ENCODE data around the gene TMEM239.

DNA sequence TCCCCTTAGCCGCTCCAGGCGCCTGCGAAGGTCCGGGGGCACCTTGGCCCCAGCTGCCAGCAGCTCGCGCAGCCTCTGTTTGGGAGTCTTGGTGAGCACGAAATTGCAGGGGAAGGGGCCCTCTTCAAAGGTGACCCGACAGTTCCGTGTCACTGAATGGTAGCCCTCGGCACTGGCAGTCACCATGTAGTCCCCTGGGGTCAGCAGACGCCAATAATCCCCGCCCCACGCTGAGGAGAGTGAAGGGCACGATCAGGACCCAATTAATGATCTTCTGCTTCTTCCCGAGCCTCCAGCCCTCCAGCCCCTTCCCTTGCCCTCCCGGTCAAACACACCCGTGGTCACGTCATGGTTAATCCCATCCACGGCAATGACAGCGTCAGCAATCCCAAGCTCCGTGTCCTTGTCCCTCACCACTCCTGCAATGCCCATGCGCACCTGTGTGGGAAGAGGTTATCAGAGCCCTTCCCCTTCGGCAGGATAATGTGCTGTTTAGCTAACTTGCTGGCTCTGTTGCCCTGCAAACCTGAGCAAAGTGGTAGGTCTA lies 21.9 kb upstream of the TMEM239 start:
- TF ChIP-seq, protein P1, sequence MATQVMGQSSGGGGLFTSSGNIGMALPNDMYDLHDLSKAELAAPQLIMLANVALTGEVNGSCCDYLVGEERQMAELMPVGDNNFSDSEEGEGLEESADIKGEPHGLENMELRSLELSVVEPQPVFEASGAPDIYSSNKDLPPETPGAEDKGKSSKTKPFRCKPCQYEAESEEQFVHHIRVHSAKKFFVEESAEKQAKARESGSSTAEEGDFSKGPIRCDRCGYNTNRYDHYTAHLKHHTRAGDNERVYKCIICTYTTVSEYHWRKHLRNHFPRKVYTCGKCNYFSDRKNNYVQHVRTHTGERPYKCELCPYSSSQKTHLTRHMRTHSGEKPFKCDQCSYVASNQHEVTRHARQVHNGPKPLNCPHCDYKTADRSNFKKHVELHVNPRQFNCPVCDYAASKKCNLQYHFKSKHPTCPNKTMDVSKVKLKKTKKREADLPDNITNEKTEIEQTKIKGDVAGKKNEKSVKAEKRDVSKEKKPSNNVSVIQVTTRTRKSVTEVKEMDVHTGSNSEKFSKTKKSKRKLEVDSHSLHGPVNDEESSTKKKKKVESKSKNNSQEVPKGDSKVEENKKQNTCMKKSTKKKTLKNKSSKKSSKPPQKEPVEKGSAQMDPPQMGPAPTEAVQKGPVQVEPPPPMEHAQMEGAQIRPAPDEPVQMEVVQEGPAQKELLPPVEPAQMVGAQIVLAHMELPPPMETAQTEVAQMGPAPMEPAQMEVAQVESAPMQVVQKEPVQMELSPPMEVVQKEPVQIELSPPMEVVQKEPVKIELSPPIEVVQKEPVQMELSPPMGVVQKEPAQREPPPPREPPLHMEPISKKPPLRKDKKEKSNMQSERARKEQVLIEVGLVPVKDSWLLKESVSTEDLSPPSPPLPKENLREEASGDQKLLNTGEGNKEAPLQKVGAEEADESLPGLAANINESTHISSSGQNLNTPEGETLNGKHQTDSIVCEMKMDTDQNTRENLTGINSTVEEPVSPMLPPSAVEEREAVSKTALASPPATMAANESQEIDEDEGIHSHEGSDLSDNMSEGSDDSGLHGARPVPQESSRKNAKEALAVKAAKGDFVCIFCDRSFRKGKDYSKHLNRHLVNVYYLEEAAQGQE (IDR thresholded peaks at IDR 0.05; ENCODE audit: insufficient read depth in 1 of 2, low read depth in 2 of 2, low read length in 2 of 2): no peak
- TF ChIP-seq TAF1 (IDR thresholded peaks at IDR 0.05; ENCODE audit: borderline replicate concordance, insufficient read depth, low read length) (no peak), POLR2AphosphoS5 (IDR thresholded peaks at IDR 0.05; ENCODE audit: low read depth, low read length) (no peak; the same call in 1 of the 2 replicates), FOXP2 (optimal IDR thresholded peaks at IDR 0.05; ENCODE audit: borderline replicate concordance, extremely low read depth, extremely low read length, insufficient read depth) (no peak)

All from PFSK-1 (cell line).